Panc1 (cell line): ENCODE measurements around the gene ZMAT5. TPM values are rescaled to one million over a fixed set of nuclear protein-coding genes. Genes with fewer than 3 reads are reported as not detected.
A peak's percentile ranks its signal among the peaks of the same experiment; 100 is the strongest.

Experiments
- ATAC-seq: fragments of 200-7000 bp; cut with Tn5 transposase; 2 replicates; pipeline ENCODE4 v1.9.1; 2020; ENCODE audit warnings: mild to moderate bottlenecking, moderate library complexity
- BruUV-seq: library from RNA; stranded (reverse); fragments of 400-500 nt; replicated peaks from 2 replicates; lab custom pipeline; 2021; lab: Mats Ljungman, UMichigan
- CTCF ChIA-PET: fragments of 300-600 bp; sonication (Branson Sonifier 250); formaldehyde crosslinking; loops from one replicate; lab custom pipeline; 2022; ENCODE audit warnings: antibody characterized with exemption; lab: Charles Lee
- POLR2A ChIA-PET: fragments of 300-600 bp; sonication (Branson Sonifier 250); formaldehyde crosslinking; loops from one replicate; lab custom pipeline; 2022; ENCODE audit warnings: antibody characterized with exemption; lab: Charles Lee
- DNase-seq: peaks from one replicate; pipeline ENCODE4 v3.0.0-alpha.2; 2010; ENCODE audit warnings: low read depth, low spot score
- H3K27ac ChIP-seq: 2 replicates; pipeline ENCODE4 v1.5.1; 2011; ENCODE audit warnings: mild to moderate bottlenecking, low read length, inconsistent platforms
- H3K27me3 ChIP-seq: fragments of 200-500 bp; sonication (Bioruptor generic); 2 replicates; pipeline ENCODE4 v1.6.0; 2014; ENCODE audit warnings: low read length, inconsistent platforms; ENCODE audit not compliant: control insufficient read depth, insufficient read depth
- H3K36me3 ChIP-seq: fragments of 200-500 bp; sonication (Bioruptor generic); 2 replicates; pipeline ENCODE4 v1.5.1; 2014; ENCODE audit warnings: inconsistent platforms, mild to moderate bottlenecking, low read length, moderate library complexity; ENCODE audit not compliant: control insufficient read depth, insufficient read depth
- H3K4me1 ChIP-seq: 2 replicates; pipeline ENCODE4 v1.5.1; 2011; ENCODE audit warnings: inconsistent platforms, mild to moderate bottlenecking, low read length, moderate library complexity; ENCODE audit not compliant: control insufficient read depth, insufficient read depth
- H3K4me3 ChIP-seq, 2 experiments: 2 replicates each; pipeline ENCODE4 v1.5.1; 2011 to 2012; ENCODE audit warnings: low read depth in 2 of 2, low read length in 2 of 2, mild to moderate bottlenecking in 2 of 2, inconsistent platforms in 1 of 2, moderate library complexity in 1 of 2
- H3K9me3 ChIP-seq: fragments of 200-500 bp; sonication (Bioruptor generic); 2 replicates; pipeline ENCODE4 v1.5.1; 2014; ENCODE audit warnings: low read depth, mild to moderate bottlenecking, inconsistent platforms, low read length, moderate library complexity; ENCODE audit not compliant: control insufficient read depth, insufficient read depth
- POLR2AphosphoS5 ChIP-seq: IDR thresholded peaks from 2 replicates; pipeline ENCODE4 v1.6.1; 2012; ENCODE audit warnings: mild to moderate bottlenecking, low read depth, low read length, moderate library complexity
- SIN3A ChIP-seq: IDR thresholded peaks from 2 replicates; pipeline ENCODE4 v1.6.1; 2012; ENCODE audit warnings: low read depth, mild to moderate bottlenecking, low read length, moderate library complexity, borderline replicate concordance; ENCODE audit not compliant: insufficient read depth
- TCF7L2 ChIP-seq: IDR thresholded peaks from 2 replicates; pipeline ENCODE4 v1.6.1; 2011; ENCODE audit warnings: mild to moderate bottlenecking, low read depth, low read length, inconsistent platforms
- in situ Hi-C: cut with HindIII; loops from 2 replicates; pipeline ENCODE4 v1.10.0; 2016; ENCODE audit warnings: low sequenced_read_pairs, low pct_unique_long_range_greater_than_20kb
- intact Hi-C: fragments of 100-400 bp; cut with micrococcal nuclease; formaldehyde crosslinking; loops from one replicate; pipeline ENCODE4 v1.10.0; 2022; ENCODE audit not compliant: unreplicated experiment
- total RNA-seq: library from RNA; stranded (reverse); gene quantifications from one replicate; pipeline ENCODE4 v1.2.1, GENCODE V29; 2021; ENCODE audit not compliant: unreplicated experiment
- TF ChIP-seq, protein P1 (sequence below): fragments of 450-650 bp; IDR thresholded peaks from 2 replicates; pipeline ENCODE4 v1.5.1; 2017; ENCODE audit warnings: mild to moderate bottlenecking
- TF ChIP-seq, protein P2 (sequence below), 2 experiments: IDR thresholded peaks; 2 replicates each; pipeline ENCODE4 v1.6.1; 2011 to 2012; ENCODE audit warnings: low read depth in 2 of 2, control low read depth in 1 of 2, low read length in 1 of 2, mild to moderate bottlenecking in 1 of 2, moderate library complexity in 1 of 2; ENCODE audit not compliant: insufficient read depth in 1 of 2

Gene ZMAT5
- total RNA-seq, 1 experiment from 2014 or later = 22.4 TPM

DNA sequence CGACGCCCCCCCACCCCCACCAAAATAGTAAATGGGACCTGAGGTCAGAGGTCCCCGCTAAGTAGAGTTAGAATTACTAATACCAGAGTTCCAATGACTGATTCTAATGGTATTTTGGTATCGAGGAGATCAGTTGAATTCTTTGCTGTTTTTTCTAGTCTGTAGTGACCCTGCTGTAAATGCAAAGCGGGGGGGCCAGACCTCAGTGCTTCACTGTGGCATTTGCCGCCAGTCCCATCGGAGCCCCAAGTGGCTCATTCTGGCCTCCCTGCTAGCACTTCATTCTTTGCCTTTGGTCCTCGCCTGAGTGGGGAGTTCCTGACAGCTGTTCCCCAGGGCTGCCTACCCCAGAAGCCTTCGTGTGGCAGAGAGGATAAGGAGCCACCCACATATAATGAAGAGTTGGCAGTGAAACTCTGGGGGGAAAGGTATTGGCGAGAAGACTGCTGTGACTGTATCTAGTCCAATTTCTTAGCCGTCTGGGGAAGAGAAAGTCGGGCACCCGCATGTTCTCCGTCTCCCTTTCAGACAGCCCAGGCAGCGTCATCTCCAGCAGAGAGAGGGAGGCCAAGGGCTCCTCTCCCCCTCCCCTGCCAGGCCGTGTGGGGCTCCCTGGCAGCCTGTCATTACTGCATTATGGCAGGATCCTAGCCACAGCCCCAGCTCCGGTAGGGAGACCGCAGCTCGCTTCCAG is 66.5 kb downstream of the ZMAT5 start:
- CTCF ChIA-PET = no interaction called here
- no TSS peak for BruUV-seq

GRCh38 chr22:29697853-29698598 is 68.8 kb downstream of the ZMAT5 start:
- H3K9me3 ChIP-seq = no peaks in the 10 kb centered on the region
- TF ChIP-seq TCF7L2 = no peak
- TF ChIP-seq, protein P1, sequence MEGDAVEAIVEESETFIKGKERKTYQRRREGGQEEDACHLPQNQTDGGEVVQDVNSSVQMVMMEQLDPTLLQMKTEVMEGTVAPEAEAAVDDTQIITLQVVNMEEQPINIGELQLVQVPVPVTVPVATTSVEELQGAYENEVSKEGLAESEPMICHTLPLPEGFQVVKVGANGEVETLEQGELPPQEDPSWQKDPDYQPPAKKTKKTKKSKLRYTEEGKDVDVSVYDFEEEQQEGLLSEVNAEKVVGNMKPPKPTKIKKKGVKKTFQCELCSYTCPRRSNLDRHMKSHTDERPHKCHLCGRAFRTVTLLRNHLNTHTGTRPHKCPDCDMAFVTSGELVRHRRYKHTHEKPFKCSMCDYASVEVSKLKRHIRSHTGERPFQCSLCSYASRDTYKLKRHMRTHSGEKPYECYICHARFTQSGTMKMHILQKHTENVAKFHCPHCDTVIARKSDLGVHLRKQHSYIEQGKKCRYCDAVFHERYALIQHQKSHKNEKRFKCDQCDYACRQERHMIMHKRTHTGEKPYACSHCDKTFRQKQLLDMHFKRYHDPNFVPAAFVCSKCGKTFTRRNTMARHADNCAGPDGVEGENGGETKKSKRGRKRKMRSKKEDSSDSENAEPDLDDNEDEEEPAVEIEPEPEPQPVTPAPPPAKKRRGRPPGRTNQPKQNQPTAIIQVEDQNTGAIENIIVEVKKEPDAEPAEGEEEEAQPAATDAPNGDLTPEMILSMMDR = no peak
- TF ChIP-seq SIN3A = no peak
- no peak for TF ChIP-seq POLR2AphosphoS5
- TF ChIP-seq, protein P2, sequence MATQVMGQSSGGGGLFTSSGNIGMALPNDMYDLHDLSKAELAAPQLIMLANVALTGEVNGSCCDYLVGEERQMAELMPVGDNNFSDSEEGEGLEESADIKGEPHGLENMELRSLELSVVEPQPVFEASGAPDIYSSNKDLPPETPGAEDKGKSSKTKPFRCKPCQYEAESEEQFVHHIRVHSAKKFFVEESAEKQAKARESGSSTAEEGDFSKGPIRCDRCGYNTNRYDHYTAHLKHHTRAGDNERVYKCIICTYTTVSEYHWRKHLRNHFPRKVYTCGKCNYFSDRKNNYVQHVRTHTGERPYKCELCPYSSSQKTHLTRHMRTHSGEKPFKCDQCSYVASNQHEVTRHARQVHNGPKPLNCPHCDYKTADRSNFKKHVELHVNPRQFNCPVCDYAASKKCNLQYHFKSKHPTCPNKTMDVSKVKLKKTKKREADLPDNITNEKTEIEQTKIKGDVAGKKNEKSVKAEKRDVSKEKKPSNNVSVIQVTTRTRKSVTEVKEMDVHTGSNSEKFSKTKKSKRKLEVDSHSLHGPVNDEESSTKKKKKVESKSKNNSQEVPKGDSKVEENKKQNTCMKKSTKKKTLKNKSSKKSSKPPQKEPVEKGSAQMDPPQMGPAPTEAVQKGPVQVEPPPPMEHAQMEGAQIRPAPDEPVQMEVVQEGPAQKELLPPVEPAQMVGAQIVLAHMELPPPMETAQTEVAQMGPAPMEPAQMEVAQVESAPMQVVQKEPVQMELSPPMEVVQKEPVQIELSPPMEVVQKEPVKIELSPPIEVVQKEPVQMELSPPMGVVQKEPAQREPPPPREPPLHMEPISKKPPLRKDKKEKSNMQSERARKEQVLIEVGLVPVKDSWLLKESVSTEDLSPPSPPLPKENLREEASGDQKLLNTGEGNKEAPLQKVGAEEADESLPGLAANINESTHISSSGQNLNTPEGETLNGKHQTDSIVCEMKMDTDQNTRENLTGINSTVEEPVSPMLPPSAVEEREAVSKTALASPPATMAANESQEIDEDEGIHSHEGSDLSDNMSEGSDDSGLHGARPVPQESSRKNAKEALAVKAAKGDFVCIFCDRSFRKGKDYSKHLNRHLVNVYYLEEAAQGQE (IDR thresholded peaks at IDR 0.05; ENCODE audit: insufficient read depth in 1 of 2, low read depth in 2 of 2, low read length in 1 of 2) = no peak
- no peaks in the 10 kb centered on the region for H3K27me3 ChIP-seq
- H3K27ac ChIP-seq = no peak overlapping the region
- no peaks in the 10 kb centered on the region for H3K36me3 ChIP-seq
- DNase-seq (no peak), ATAC-seq (no peak)
- POLR2A ChIA-PET = no interaction called here
- in situ Hi-C loops = no loop called here
- no peak overlapping the region for H3K4me3 ChIP-seq
- intact Hi-C loops = no loop called here
- CTCF ChIA-PET = no interaction called here
- H3K4me1 ChIP-seq = peaks cover 35% of the 10 kb centered on the region
- TSS peak; percentile 75 for BruUV-seq

More for the DNA sequence above, 66.5 kb downstream of the ZMAT5 start:
- intact Hi-C loops (no loop called here), in situ Hi-C loops (no loop called here)
- H3K4me1 ChIP-seq = peaks cover 53% of the 10 kb centered on the region
- no peak overlapping the region for H3K4me3 ChIP-seq
- TF ChIP-seq TCF7L2 (no peak), POLR2AphosphoS5 (no peak), SIN3A (no peak)
- TF ChIP-seq, protein P2 (IDR thresholded peaks at IDR 0.05; ENCODE audit: insufficient read depth in 1 of 2, low read depth in 2 of 2, low read length in 1 of 2) = no peak
- TF ChIP-seq, protein P1 = no peak
- POLR2A ChIA-PET = interaction anchor here (0.7 kb wide), 1 partner anchor 350 kb away, joined by 3 read pairs; no protein-coding TSS in a partner anchor
- DNase-seq (no peak), ATAC-seq (peak; percentile 11; the same call in 1 of the 2 replicates)
- peak overlapping the region; percentile 51; the same call in 1 of the 2 replicates for H3K27ac ChIP-seq
- H3K9me3 ChIP-seq = no peaks in the 10 kb centered on the region
- H3K36me3 ChIP-seq = no peaks in the 10 kb centered on the region
- no peaks in the 10 kb centered on the region for H3K27me3 ChIP-seq
